Pulmonary artery endothelial cell (primary cell): ENCODE data around the gene MADD. TPM values are rescaled to one million over a fixed set of nuclear protein-coding genes. Genes with fewer than 3 reads are reported as not detected.

Experiments
- DNase-seq: peaks from one replicate; pipeline ENCODE4 v3.0.0-alpha.2; 2011; ENCODE audit warnings: low read depth, low spot score
- total RNA-seq: library from RNA; depleted of rRNA; stranded (reverse); fragments of >200 nt; gene quantifications from 2 replicates; pipeline ENCODE4 v1.2.3, GENCODE V29; 2014

The MADD gene
- 12.5 and 17.2 TPM in 2 replicates for total RNA-seq

GRCh38 chr11:47269829-47270305 lies at the start of gene MADD:
TSS of gene MADD (plus strand) at chr11:47270133.
- DNase-seq, result no peak

DNA sequence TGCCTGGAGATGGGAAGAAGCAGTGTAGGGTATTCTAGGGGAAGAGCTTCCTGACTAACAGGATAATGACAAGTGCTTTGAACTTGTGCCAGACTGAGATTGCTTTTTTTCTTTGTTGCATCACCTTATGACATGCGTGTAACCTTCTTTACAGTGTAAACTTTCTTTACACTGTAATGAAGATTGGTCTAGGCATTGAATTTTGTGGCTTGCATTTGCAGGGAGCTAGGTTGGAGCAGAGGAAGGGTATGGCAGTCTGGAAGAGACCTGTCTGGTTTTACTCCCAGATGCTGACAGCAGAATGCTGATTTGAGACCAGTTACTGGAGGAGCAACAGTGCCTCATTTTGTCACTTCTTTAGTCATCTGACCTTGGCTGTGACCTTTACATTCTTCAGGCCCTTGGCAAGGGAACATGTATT lies 49.5 kb upstream of the MADD start:
- DNase-seq, result peak; percentile 81

GRCh38 chr11:47222696-47223095 lies 47.2 kb upstream of the MADD start:
- no peak for DNase-seq

DNA sequence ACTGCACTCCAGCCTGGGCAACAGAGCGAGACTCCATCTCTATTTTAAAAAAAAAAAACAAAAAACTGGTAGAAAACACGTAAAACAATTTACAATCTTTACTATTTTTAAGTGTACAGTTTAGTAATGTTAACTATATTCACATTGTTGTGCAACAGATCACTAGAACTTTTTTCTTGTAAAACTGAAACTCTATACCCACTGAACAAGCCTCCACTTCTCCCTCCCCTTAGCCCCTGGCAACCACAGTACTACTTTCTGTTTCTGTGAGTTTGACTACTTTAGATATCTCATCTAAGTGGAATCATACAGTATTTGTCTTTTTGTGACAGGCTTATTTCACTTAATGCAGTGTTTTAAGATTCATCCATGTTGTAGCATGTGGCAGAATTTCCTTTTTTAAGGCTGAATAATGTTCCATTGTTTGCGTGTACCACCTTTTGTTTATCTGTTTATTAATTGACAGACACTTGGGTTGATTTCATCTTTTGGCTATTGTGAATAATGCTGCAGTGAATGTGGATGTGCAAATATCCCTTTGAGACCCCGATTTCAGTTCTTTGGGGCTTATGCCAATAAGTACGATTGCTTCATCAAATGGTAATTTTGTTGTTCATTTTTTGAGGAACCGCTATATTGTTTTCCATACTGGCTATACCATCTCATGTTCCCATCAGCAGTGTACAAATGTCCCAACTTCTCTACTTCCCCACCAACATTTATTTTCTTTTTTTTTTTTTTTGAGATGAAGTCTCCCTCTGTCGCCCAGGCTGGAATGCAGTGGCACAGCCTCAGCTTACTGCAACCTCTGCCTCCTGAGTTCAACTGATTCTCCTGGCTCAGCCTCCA lies 44.2 kb upstream of the MADD start:
- DNase-seq, result no peak

GRCh38 chr11:47229161-47229560 lies 40.8 kb upstream of the MADD start:
- DNase-seq, result no peak

DNA sequence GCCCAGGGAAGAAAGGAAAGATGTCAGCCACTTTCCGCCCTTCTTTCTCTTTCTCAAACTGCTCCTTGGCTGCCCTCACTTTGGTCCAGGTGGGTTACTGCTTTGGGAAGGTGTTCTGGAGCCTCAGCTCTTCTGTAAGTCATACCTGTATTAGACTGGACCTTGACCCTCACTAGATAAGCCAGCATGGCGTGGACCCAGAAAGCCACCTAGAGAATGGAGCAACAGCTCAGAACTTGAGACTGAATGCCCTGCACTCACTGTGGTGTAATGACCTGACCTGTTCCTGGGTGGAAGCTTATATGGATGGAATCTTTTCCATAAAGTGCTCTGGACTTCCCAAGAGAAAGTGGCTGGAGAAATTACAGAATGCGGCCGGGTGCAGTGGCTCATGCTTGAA lies 36.9 kb upstream of the MADD start:
- DNase-seq, result no peak

- no peak for DNase-seq
Measured at GRCh38 chr11:47233989-47234668, 35.8 kb upstream of the MADD start.

DNA sequence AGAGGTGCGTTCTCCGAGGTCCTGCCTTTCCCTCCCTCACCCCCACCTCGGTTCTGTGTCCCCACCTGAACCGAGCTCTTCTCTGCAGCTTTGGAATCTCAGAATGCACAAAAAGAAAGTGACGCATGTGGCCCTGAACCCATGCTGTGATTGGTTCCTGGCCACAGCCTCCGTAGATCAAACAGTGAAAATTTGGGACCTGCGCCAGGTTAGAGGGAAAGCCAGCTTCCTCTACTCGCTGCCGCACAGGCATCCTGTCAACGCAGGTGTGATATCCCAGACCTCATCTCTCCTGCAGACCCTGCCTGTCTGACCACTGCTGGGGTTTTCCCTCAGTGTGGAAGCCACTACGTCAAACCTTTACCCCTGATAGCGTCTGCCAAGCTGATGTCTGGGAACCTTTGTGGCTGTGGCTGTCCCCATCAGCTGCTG lies 35.2 kb upstream of the MADD start:
- no peak for DNase-seq

DNA sequence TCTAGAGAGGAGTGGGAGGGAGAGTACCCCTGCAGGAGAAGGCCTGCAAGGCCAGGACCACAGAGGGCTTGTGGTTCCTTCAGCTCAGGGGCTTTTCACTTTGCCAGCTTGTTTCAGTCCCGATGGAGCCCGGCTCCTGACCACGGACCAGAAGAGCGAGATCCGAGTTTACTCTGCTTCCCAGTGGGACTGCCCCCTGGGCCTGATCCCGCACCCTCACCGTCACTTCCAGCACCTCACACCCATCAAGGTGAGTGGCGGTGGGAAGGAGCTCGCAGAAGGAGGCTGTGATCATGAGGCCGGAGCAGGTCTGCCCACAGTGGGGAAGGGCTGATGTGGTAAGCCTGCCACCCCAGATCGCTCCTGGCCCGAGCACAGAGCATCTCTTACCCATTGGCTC lies 34.8 kb upstream of the MADD start:
- DNase-seq, result no peak

- no peak for DNase-seq
Measured at GRCh38 chr11:47236482-47236881, 33.5 kb upstream of the MADD start.

DNA sequence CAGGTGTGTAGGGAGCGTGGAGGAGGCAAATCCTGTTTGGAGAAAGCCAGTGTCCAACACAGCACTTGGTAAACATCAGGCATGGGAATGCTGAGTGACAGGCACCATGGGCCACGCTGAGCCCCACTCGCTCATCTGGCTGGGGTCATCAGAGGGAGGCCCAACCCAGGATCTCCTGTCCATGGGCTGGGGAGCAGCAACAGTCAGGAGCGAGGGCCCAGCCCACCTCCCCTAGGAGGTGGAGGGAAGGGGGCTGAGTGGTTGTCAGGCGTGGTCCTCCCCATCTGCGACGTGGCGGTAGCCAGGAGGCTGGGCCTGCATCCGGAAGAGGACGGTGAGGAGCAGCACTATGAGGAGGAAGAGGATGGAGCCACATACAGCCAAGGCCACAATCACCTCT lies 30.1 kb upstream of the MADD start:
- no peak for DNase-seq

GRCh38 chr11:47241841-47242301 lies 28.1 kb upstream of the MADD start:
- no peak for DNase-seq

DNA sequence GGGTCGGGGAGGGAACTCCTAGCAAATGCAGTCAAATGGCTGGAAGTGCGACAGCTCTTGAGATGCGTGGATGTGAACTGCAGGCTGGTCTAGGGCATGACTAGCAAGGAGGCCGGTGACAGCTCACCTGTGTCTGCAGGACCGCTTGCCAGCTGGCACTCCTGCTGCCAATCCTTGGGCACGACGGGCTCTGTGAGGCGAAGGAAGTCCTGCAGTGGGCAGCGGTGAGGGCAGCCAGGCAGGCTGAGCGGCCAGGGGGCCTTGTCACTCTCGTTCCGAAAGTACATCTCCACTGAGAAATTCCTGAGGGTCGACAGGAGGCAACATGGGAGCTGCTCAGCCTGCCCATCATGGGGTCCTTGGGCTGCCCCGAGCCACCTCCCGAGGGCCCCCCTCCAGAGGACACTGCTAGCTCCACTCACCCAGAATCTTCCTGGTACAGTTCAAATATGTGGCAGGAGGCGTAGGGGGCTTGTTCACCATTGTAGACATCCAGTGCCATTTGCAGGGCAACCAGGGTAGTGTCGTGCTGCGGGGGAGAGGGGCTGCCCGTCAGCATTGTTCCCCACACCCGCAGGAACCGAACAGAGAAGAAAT lies 27.2 kb upstream of the MADD start:
- no peak for DNase-seq

GRCh38 chr11:47243454-47243853 lies 26.5 kb upstream of the MADD start:
- DNase-seq, result no peak

DNA sequence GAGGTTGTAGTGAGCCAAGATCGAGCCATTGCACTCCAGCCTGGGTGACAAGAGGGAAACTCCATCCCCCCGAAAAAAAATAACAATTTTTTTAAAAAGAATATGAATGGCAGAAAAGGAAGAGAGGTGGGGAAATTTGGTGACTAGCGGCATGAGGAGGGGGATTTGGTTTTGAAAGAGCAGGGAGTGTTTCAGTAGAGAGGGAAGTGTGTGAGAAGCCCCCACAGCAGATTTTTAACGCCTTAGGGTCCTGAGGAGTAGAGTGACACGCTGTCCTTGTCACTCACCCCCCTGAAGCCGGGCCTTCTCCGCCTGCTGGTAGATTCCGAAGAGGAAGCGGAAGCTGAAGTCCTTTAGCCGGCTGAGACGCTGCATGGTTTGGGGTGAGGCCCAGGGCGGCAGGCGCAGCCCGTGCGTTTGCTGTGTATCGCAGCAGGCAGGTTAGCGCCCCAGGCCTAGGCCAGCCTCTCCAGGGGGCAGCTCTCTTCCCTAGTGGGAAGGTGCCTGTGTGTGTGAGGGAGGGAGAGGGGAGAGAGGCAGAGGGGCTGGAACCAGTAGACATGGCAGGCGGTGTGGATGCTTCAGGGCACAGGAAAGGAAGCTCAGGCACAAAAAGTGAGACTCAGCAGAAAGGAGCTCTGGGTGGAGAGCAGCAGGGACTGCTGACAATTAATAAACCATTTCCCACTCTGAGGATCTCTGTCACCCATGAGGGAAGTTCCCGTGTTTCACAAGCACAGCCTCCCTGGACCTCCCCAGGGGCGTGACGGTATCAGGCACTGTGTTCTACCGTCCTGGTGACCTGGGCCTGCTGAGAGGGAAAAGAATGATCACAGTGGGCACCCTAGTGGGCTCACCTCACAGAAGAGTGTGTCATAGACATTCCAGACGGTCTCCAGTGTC lies 25.2 kb upstream of the MADD start:
- DNase-seq, result no peak

GRCh38 chr11:47245611-47246357 lies 24.1 kb upstream of the MADD start:
- no peak for DNase-seq

GRCh38 chr11:47247502-47247901 lies 22.4 kb upstream of the MADD start:
- no peak for DNase-seq

DNA sequence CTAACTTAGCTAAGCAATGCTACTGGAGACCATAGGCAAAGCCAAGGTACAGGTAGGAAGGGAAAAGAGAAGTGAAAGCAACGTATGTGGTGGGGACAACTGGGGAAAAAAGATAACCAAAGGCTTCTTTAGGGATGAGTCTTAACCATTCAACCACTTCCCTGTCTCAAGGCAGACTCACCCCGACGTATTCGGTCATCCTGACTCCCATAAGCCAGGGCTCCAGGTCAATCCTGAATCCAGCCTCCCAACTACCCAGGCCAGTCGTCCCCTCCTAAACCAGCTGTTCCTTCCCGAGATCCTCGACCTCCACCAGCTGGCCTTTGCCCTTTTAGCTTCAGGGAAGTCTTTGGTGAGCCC lies 21.6 kb upstream of the MADD start:
- no peak for DNase-seq

DNA sequence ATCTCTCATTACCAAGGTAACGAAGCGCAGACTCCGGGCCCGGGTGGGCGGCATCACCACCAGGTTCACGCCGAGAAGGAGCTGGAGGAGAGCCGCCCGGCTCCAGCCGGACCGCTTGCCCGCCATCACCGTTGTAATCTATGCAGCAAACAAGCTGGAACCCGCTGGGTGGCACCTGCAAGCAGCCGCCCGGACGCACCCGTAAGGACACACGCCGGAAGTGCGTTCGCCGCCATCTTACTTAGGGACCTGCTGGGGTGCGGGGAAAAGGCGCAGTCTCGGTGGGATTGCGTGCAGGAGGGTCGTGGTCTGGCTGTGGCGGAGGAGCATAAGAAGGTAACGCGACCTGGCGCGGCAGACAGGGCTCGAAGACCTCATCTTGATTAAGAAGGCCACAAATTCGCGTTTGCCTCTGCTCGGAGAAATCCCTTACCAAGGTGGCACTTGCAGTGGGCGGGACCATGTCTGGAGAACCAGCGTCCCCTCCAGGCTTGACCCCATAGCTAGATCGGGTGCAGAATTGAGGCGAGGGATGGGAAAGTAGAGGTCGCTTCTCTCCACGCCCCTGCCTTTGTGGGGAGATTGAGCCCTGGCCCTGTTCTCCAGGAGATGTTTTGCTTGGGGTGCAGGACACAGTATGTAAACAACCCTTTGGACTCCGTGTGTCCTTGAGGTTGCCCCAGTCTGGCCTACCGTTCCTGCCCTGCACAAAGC lies 21.1 kb upstream of the MADD start, which contains the start of gene ACP2:
TSS of gene ACP2 (minus strand) at position 151 of the 714 bp plus-strand sequence. CDS start at position 126, 25 bp downstream.
- no peak for DNase-seq

- DNase-seq, result no peak
Measured at GRCh38 chr11:47249378-47249715, 20.6 kb upstream of the MADD start.
